ENCODE results near the gene SPATA31D4.

SPATA31D4 gene

GRCh38 chr9:81971727-81972126 is 43.5 kb downstream of the SPATA31D4 start:
- FAIRE-seq (no peak), DNase-seq (ENCODE audit: insufficient read length) (no peak)
- TF ChIP-seq POLR2AphosphoS5 (IDR thresholded peaks at IDR 0.05; ENCODE audit: low read depth, low read length) = no peak
- TF ChIP-seq POLR2A (IDR thresholded peaks at IDR 0.05; ENCODE audit: low read depth, low read length) = no peak
- TF ChIP-seq TAF1 (IDR thresholded peaks at IDR 0.05; ENCODE audit: borderline replicate concordance, low read depth, low read length) = no peak

- no peak for FAIRE-seq
Measured at GRCh38 chr9:81974764-81975163, 46.5 kb downstream of the SPATA31D4 start.

GRCh38 chr9:81976351-81976750 is 48.1 kb downstream of the SPATA31D4 start:
- no peak for TF ChIP-seq TAF1 (IDR thresholded peaks at IDR 0.05; ENCODE audit: borderline replicate concordance, low read depth, low read length)
- no peak for TF ChIP-seq POLR2A (IDR thresholded peaks at IDR 0.05; ENCODE audit: low read depth, low read length)
- TF ChIP-seq POLR2AphosphoS5 (IDR thresholded peaks at IDR 0.05; ENCODE audit: low read depth, low read length) = no peak
- no peak for FAIRE-seq
- no peak for DNase-seq (ENCODE audit: insufficient read length)

More at GRCh38 chr9:81974764-81975163, 46.5 kb downstream of the SPATA31D4 start:
- no peak for TF ChIP-seq POLR2AphosphoS5 (IDR thresholded peaks at IDR 0.05; ENCODE audit: low read depth, low read length)
- no peak for TF ChIP-seq TAF1 (IDR thresholded peaks at IDR 0.05; ENCODE audit: borderline replicate concordance, low read depth, low read length)
- TF ChIP-seq POLR2A (IDR thresholded peaks at IDR 0.05; ENCODE audit: low read depth, low read length) = no peak
- DNase-seq (ENCODE audit: insufficient read length) = no peak

- DNase-seq (ENCODE audit: insufficient read length) (no peak), FAIRE-seq (no peak)
- TF ChIP-seq POLR2A (IDR thresholded peaks at IDR 0.05; ENCODE audit: low read depth, low read length) (no peak), POLR2AphosphoS5 (IDR thresholded peaks at IDR 0.05; ENCODE audit: low read depth, low read length) (no peak), TAF1 (IDR thresholded peaks at IDR 0.05; ENCODE audit: borderline replicate concordance, low read depth, low read length) (no peak)
Measured at GRCh38 chr9:81979196-81979595, 51.0 kb downstream of the SPATA31D4 start.

GRCh38 chr9:81980568-81980967 is 52.3 kb downstream of the SPATA31D4 start:
- DNase-seq (ENCODE audit: insufficient read length) (no peak), FAIRE-seq (no peak)
- TF ChIP-seq TAF1 (IDR thresholded peaks at IDR 0.05; ENCODE audit: borderline replicate concordance, low read depth, low read length) (no peak), POLR2AphosphoS5 (IDR thresholded peaks at IDR 0.05; ENCODE audit: low read depth, low read length) (no peak), POLR2A (IDR thresholded peaks at IDR 0.05; ENCODE audit: low read depth, low read length) (no peak)

- TF ChIP-seq POLR2AphosphoS5 (IDR thresholded peaks at IDR 0.05; ENCODE audit: low read depth, low read length) (no peak), POLR2A (IDR thresholded peaks at IDR 0.05; ENCODE audit: low read depth, low read length) (no peak), TAF1 (IDR thresholded peaks at IDR 0.05; ENCODE audit: borderline replicate concordance, low read depth, low read length) (no peak)
- DNase-seq (ENCODE audit: insufficient read length) (no peak), FAIRE-seq (no peak)
Measured at GRCh38 chr9:81981883-81982282, 53.7 kb downstream of the SPATA31D4 start.

All from GM12892 (cell line).